Activated T-helper 17 cell treated with anti-CD3 and anti-CD28 coated beads, Interleukin-2, amount 50 U/mL, for 72 hours (primary cell): ENCODE data around the gene TMEM218. TPM values are rescaled to one million over a fixed set of nuclear protein-coding genes. Genes with fewer than 3 reads are reported as not detected.
"Not testable (repeated sequence)": the region's sequence is repeated elsewhere in the genome, so short reads cannot be mapped to it uniquely, and the experiment has no call there.

ENCODE experiments used
- ATAC-seq: fragments of 150-1000 bp; cut with Tn5 transposase; replicated peaks from 2 replicates; pipeline ENCODE4 v1.10.0; 2021; ENCODE audit warnings: mild to moderate bottlenecking, moderate library complexity
- H3K27ac Mint-ChIP-seq: one replicate; pipeline ENCODE4 v1.8.0; 2022; ENCODE audit warnings: mixed read lengths
- H3K27me3 Mint-ChIP-seq: one replicate; pipeline ENCODE4 v1.8.0; 2022; ENCODE audit warnings: mixed read lengths
- H3K36me3 Mint-ChIP-seq: one replicate; pipeline ENCODE4 v1.8.0; 2022; ENCODE audit warnings: low read depth, mild to moderate bottlenecking, mixed read lengths
- H3K4me1 Mint-ChIP-seq: one replicate; pipeline ENCODE4 v1.8.0; 2022; ENCODE audit warnings: mixed read lengths
- H3K4me3 Mint-ChIP-seq: one replicate; pipeline ENCODE4 v1.8.0; 2022; ENCODE audit warnings: mild to moderate bottlenecking, mixed read lengths
- H3K9me3 Mint-ChIP-seq: one replicate; pipeline ENCODE4 v1.8.0; 2022; ENCODE audit warnings: mixed read lengths
- total RNA-seq, 2 donors: library from RNA; stranded (reverse); gene quantifications; one replicate each; pipeline ENCODE4 v1.2.3, GENCODE V29; 2022

TMEM218 gene
- total RNA-seq, 2 donors from 2014 or later, result 11.3 to 14.2 TPM

- H3K9me3 Mint-ChIP-seq, ATAC-seq: not testable (repeated sequence)
Measured at GRCh38 chr11:125089481-125089880, 21.9 kb downstream of the TMEM218 start.

GRCh38 chr11:125088576-125089455 lies 22.6 kb downstream of the TMEM218 start:
- no peaks in the 10 kb centered on the region for H3K9me3 Mint-ChIP-seq
- H3K27me3 Mint-ChIP-seq, result no peaks in the 10 kb centered on the region
- H3K27ac Mint-ChIP-seq, result no peak overlapping the region
- no peak for ATAC-seq
- no peaks in the 10 kb centered on the region for H3K4me1 Mint-ChIP-seq
- H3K4me3 Mint-ChIP-seq, result no peak overlapping the region
- H3K36me3 Mint-ChIP-seq, result no peaks in the 10 kb centered on the region

More at GRCh38 chr11:125089481-125089880, 21.9 kb downstream of the TMEM218 start:
- not testable (repeated sequence) for H3K4me1 Mint-ChIP-seq, H3K4me3 Mint-ChIP-seq, H3K27me3 Mint-ChIP-seq, H3K27ac Mint-ChIP-seq, H3K36me3 Mint-ChIP-seq

GRCh38 chr11:125088123-125088522 lies 23.3 kb downstream of the TMEM218 start:
- no peaks in the 10 kb centered on the region for H3K9me3 Mint-ChIP-seq
- no peak overlapping the region for H3K4me3 Mint-ChIP-seq
- H3K4me1 Mint-ChIP-seq, result no peaks in the 10 kb centered on the region
- ATAC-seq, result no peak
- no peaks in the 10 kb centered on the region for H3K27me3 Mint-ChIP-seq
- H3K27ac Mint-ChIP-seq, result no peak overlapping the region
- no peaks in the 10 kb centered on the region for H3K36me3 Mint-ChIP-seq

- no peaks in the 10 kb centered on the region for H3K27me3 Mint-ChIP-seq
- H3K4me1 Mint-ChIP-seq, result no peaks in the 10 kb centered on the region
- no peak overlapping the region for H3K27ac Mint-ChIP-seq
- H3K9me3 Mint-ChIP-seq, result no peaks in the 10 kb centered on the region
- ATAC-seq, result no peak
- H3K36me3 Mint-ChIP-seq, result no peaks in the 10 kb centered on the region
- H3K4me3 Mint-ChIP-seq, result no peak overlapping the region
Measured at GRCh38 chr11:125086633-125087296, 24.7 kb downstream of the TMEM218 start.

- no peaks in the 10 kb centered on the region for H3K9me3 Mint-ChIP-seq
- no peak for ATAC-seq
- H3K4me3 Mint-ChIP-seq, result no peak overlapping the region
- no peaks in the 10 kb centered on the region for H3K36me3 Mint-ChIP-seq
- H3K27ac Mint-ChIP-seq, result peak overlapping the region; percentile 42
- H3K4me1 Mint-ChIP-seq, result no peaks in the 10 kb centered on the region
- no peaks in the 10 kb centered on the region for H3K27me3 Mint-ChIP-seq
Measured at GRCh38 chr11:125085301-125086081, 25.9 kb downstream of the TMEM218 start.

GRCh38 chr11:125084761-125085231 lies 26.6 kb downstream of the TMEM218 start:
- Mint-ChIP-seq H3K27me3 (no peaks in the 10 kb centered on the region), H3K4me1 (no peaks in the 10 kb centered on the region), H3K4me3 (no peak overlapping the region), H3K36me3 (no peaks in the 10 kb centered on the region), H3K9me3 (no peaks in the 10 kb centered on the region), H3K27ac (no peak overlapping the region)
- no peak for ATAC-seq

- no peak for ATAC-seq
- H3K4me3 Mint-ChIP-seq, result no peak overlapping the region
- H3K4me1 Mint-ChIP-seq, result no peaks in the 10 kb centered on the region
- H3K9me3 Mint-ChIP-seq, result no peaks in the 10 kb centered on the region
- no peak overlapping the region for H3K27ac Mint-ChIP-seq
- H3K27me3 Mint-ChIP-seq, result no peaks in the 10 kb centered on the region
- no peaks in the 10 kb centered on the region for H3K36me3 Mint-ChIP-seq
Measured at GRCh38 chr11:125084057-125084416, 27.4 kb downstream of the TMEM218 start.

GRCh38 chr11:125083312-125084056 lies 27.9 kb downstream of the TMEM218 start:
- ATAC-seq, result no peak
- H3K4me3 Mint-ChIP-seq, result no peak overlapping the region
- no peak overlapping the region for H3K27ac Mint-ChIP-seq

GRCh38 chr11:125082611-125083311 lies 28.7 kb downstream of the TMEM218 start:
- Mint-ChIP-seq H3K27ac (no peak overlapping the region), H3K36me3 (no peaks in the 10 kb centered on the region), H3K4me1 (no peaks in the 10 kb centered on the region), H3K4me3 (no peak overlapping the region), H3K27me3 (peaks cover 9% of the 10 kb centered on the region), H3K9me3 (no peaks in the 10 kb centered on the region)
- ATAC-seq, result no peak

More at GRCh38 chr11:125083312-125084056, 27.9 kb downstream of the TMEM218 start:
- no peaks in the 10 kb centered on the region for H3K36me3 Mint-ChIP-seq
- H3K27me3 Mint-ChIP-seq, result peaks cover 2% of the 10 kb centered on the region
- no peaks in the 10 kb centered on the region for H3K4me1 Mint-ChIP-seq
- no peaks in the 10 kb centered on the region for H3K9me3 Mint-ChIP-seq

GRCh38 chr11:125082040-125082439 lies 29.4 kb downstream of the TMEM218 start:
- H3K27me3 Mint-ChIP-seq, result peaks cover 9% of the 10 kb centered on the region
- no peak overlapping the region for H3K27ac Mint-ChIP-seq
- H3K4me3 Mint-ChIP-seq, result no peak overlapping the region
- H3K9me3 Mint-ChIP-seq, result no peaks in the 10 kb centered on the region
- H3K4me1 Mint-ChIP-seq, result no peaks in the 10 kb centered on the region
- no peak for ATAC-seq
- no peaks in the 10 kb centered on the region for H3K36me3 Mint-ChIP-seq

GRCh38 chr11:125081098-125081798 lies 30.2 kb downstream of the TMEM218 start:
- Mint-ChIP-seq H3K36me3 (no peaks in the 10 kb centered on the region), H3K4me1 (no peaks in the 10 kb centered on the region), H3K27ac (no peak overlapping the region), H3K9me3 (no peaks in the 10 kb centered on the region), H3K27me3 (peaks cover 9% of the 10 kb centered on the region), H3K4me3 (no peak overlapping the region)
- ATAC-seq, result no peak

GRCh38 chr11:125080531-125080911 lies 30.9 kb downstream of the TMEM218 start:
- no peak overlapping the region for H3K4me3 Mint-ChIP-seq
- H3K27me3 Mint-ChIP-seq, result peaks cover 9% of the 10 kb centered on the region
- no peaks in the 10 kb centered on the region for H3K36me3 Mint-ChIP-seq
- no peaks in the 10 kb centered on the region for H3K4me1 Mint-ChIP-seq
- no peaks in the 10 kb centered on the region for H3K9me3 Mint-ChIP-seq
- no peak for ATAC-seq
- no peak overlapping the region for H3K27ac Mint-ChIP-seq

- H3K4me1 Mint-ChIP-seq, result no peaks in the 10 kb centered on the region
- H3K4me3 Mint-ChIP-seq, result no peak overlapping the region
- no peaks in the 10 kb centered on the region for H3K9me3 Mint-ChIP-seq
- no peak for ATAC-seq
- peaks cover 12% of the 10 kb centered on the region for H3K27me3 Mint-ChIP-seq
- H3K27ac Mint-ChIP-seq, result no peak overlapping the region
- no peaks in the 10 kb centered on the region for H3K36me3 Mint-ChIP-seq
Measured at GRCh38 chr11:125079878-125080530, 31.4 kb downstream of the TMEM218 start.
